ENCODE measurements around the gene CAMK1.

DNA sequence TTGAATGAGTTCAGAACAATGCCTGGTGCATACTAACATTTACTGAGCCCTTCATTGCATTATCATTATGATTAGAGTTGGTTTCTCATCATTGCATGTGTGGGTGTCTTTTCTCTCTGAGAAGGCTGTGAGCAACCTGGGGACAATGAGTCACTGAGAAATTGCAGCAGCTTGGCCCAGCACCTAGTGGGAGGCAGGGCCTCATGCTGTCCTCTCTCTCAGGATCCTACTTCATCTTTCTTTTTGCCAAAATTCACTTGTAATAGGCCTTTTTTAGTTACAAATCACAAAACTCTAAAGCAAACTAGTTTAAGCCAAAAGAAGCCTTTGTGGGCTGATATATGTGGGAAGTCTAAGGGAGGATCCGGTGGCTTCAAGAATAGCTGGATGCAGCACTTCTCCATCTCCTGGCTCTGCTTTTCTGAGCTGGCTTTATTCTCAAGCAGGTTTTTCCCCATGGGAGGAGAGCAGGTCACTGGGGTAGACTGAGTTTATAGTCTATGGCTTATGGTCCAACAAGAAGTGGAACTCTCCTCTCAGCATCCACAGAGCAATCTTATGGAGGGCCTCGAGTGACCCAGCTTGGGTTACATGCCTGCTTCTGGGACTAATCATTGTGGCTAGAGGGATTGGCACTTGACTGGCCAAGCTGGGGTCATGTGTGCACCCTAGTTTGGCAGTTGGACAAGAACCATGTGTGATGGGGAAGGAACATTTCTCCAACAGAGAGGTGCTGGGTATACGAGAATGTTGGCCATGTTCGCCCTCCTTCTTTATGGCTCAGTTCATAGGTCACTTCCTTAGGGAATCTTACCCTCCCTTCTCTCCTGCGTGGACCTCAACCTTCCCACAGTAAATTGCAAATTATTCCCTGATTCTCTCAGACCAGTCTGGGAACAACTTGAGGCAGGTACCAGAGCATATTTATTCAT is 8.7 kb upstream of the CAMK1 start:
- TF ChIP-seq, protein P1, sequence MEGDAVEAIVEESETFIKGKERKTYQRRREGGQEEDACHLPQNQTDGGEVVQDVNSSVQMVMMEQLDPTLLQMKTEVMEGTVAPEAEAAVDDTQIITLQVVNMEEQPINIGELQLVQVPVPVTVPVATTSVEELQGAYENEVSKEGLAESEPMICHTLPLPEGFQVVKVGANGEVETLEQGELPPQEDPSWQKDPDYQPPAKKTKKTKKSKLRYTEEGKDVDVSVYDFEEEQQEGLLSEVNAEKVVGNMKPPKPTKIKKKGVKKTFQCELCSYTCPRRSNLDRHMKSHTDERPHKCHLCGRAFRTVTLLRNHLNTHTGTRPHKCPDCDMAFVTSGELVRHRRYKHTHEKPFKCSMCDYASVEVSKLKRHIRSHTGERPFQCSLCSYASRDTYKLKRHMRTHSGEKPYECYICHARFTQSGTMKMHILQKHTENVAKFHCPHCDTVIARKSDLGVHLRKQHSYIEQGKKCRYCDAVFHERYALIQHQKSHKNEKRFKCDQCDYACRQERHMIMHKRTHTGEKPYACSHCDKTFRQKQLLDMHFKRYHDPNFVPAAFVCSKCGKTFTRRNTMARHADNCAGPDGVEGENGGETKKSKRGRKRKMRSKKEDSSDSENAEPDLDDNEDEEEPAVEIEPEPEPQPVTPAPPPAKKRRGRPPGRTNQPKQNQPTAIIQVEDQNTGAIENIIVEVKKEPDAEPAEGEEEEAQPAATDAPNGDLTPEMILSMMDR (optimal IDR thresholded peaks at IDR 0.05 in 1 of 3, IDR thresholded peaks at IDR 0.05 in 1 of 3, conservative IDR thresholded peaks at IDR 0.05 in 1 of 3; ENCODE audit: extremely low read depth in 1 of 3, insufficient read depth in 2 of 3, low read length in 3 of 3), result no peak
- no peak for TF ChIP-seq EZH2 (IDR thresholded peaks at IDR 0.05; ENCODE audit: low read length)
